HepG2 (cell line): Measurements from ENCODE around the gene SEC62. TPM values are rescaled to one million over a fixed set of nuclear protein-coding genes. Genes with fewer than 3 reads are reported as not detected.

Source experiments
- BCL3 ChIP-seq: sonication (generic); formaldehyde crosslinking; IDR thresholded peaks from 2 replicates; pipeline ENCODE4 v1.5.1; 2020; ENCODE audit warnings: mild to moderate bottlenecking, missing genetic modification reagents, moderate library complexity
- HOMEZ ChIP-seq: IDR thresholded peaks from 2 replicates; pipeline ENCODE4 v1.6.1; 2016; ENCODE audit warnings: low read depth
- KDM2A ChIP-seq: sonication (generic); formaldehyde crosslinking; IDR thresholded peaks from 2 replicates; pipeline ENCODE4 v1.4.0; 2020; ENCODE audit warnings: low read depth, missing genetic modification reagents, borderline replicate concordance
- MYC ChIP-seq: sonication (generic); formaldehyde crosslinking; IDR thresholded peaks from 2 replicates; pipeline ENCODE4 v1.9.0; 2021; ENCODE audit warnings: missing genetic modification reagents, borderline replicate concordance
- NCOA1 ChIP-seq: sonication (generic); formaldehyde crosslinking; IDR thresholded peaks from 2 replicates; pipeline ENCODE4 v1.9.0; 2021; ENCODE audit warnings: missing genetic modification reagents
- SNAPC4 ChIP-seq: sonication (generic); formaldehyde crosslinking; IDR thresholded peaks from 2 replicates; pipeline ENCODE4 v1.4.0; 2020; ENCODE audit warnings: mild to moderate bottlenecking, missing genetic modification reagents
- polyA plus RNA-seq, 8 experiments: library from polyadenylated mRNA; depleted of rRNA in 3 of 8; stranded (reverse) in 7 of 8; unstranded in 1 of 8; fragments of >200 nt; fragmentation: Illumina TruSeq in 4 of 8; extraction: Trizol in 4 of 8; gene quantifications; 2 replicates each; pipeline versions ENCODE4 v1.2.1 to v1.2.3, GENCODE V29; 2011 to 2016; ENCODE audit warnings: low read depth in 4 of 8, missing spikeins in 1 of 8, mixed read lengths in 1 of 8; ENCODE audit not compliant: insufficient read depth in 1 of 8
- total RNA-seq, 5 experiments: library from RNA; depleted of rRNA; stranded (reverse); fragments of >200 nt; fragmentation: Illumina TruSeq; extraction: Trizol; gene quantifications; 2 replicates each; pipeline ENCODE4 v1.2.3, GENCODE V29; 2016; ENCODE audit warnings: low read depth in 1 of 5

SEC62 gene
- total and polyA plus RNA-seq, 2 of the 13 experiments (the other 11 are each of a cell fraction or from before 2014, with no cell fraction given), result 54.0 to 68.7 TPM

GRCh38 chr3:170002231-170002630, 35.6 kb downstream of the SEC62 start (continued):
- TF ChIP-seq KDM2A (CRISPR knock-in tag), result no peak
- no peak for TF ChIP-seq NCOA1 (CRISPR knock-in tag)
- TF ChIP-seq SNAPC4, result no peak
- no peak for TF ChIP-seq HOMEZ (CRISPR knock-in tag)
- no peak for TF ChIP-seq BCL3 (CRISPR knock-in tag)
- TF ChIP-seq MYC (CRISPR knock-in tag), result no peak
